ENCODE measurements around the gene KIF26B. TPM values are rescaled to one million over a fixed set of nuclear protein-coding genes. Genes with fewer than 3 reads are reported as not detected.

KIF26B gene
- total RNA-seq, 1 donor, result 0.54 TPM

DNA sequence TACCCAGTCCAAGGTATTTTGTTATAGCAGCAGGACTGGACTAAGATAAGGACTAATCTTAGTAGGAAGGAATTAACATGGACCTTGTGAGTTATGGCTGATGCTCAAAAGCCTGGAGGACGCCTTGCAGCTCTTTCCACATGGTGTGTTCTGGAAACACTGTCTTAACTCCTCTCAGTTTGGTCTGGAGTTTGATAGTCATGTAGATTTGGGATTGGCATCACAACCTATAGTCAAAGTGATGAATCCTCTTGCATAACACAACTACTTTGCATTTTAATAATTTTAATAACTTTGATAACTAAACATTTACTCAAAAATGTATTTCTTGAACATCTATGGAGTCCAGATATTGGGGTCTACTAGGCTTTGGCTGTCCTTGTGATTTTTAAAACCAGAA is 293.7 kb downstream of the KIF26B start:
- DNase-seq (ENCODE audit: low read depth in 2 of 3, low spot score in 2 of 3), result no peak

DNA sequence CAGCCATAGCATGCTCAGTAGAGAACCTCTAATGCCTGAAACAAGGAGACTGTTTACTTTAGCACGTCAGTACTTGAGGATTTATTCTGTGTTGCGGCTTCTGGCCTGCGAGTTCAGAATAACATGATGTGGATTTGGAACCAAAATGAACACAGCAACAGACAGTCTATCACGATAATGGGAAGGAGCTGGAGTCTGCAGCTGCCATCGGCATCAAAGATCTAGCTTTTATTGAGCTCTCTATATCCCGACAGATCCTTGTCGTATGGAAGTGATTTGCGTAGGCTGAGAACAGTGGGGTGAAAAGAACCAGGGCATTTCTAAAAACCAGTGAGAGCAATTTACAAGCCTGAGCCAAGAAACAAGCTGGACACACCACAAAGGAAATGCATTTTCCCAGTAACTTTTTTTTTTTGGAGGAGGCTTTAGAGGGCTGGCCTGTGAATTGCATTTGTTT is 294.2 kb downstream of the KIF26B start:
- DNase-seq (ENCODE audit: low read depth in 2 of 3, low spot score in 2 of 3), result no peak

DNA sequence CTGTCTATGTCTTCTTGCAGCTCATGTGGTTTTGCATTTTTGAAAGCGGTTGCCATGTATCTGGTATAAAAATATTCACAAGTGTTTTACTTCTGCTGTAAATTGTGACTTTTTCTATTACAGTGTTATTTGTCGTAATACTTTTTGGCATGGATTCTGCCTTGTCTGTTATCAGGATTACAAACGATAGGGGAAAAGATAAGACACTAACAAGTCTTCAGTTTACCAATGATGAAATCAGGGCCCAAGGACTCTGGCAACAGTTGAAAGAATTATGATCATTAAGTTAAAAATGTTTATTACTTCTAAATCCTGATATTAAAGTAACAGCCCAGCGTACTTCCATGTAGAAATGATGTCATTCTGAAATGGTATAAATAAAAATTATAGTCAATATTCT is 298.8 kb downstream of the KIF26B start:
- DNase-seq (ENCODE audit: low read depth in 2 of 3, low spot score in 2 of 3), result no peak

DNA sequence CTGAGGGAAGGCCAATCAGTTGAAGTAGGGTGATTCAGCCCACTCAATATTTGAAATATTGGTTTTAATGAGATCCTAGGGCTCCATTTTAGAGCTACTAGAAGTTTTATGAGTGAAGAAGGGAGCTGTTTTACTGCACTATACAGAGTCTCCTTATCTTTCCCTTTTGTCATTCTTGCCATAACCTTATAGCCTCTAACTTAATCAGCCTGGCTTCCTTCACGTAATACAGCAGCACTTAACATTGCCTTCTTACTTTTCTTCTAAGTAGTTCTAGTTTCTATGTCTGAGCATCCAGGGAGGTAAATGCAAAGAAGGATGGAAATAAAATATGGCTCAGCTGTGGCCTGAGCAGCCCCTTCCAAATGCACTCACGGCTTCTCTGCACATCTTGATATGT is 299.3 kb downstream of the KIF26B start:
- no peak for DNase-seq (ENCODE audit: low read depth in 2 of 3, low spot score in 2 of 3)

DNA sequence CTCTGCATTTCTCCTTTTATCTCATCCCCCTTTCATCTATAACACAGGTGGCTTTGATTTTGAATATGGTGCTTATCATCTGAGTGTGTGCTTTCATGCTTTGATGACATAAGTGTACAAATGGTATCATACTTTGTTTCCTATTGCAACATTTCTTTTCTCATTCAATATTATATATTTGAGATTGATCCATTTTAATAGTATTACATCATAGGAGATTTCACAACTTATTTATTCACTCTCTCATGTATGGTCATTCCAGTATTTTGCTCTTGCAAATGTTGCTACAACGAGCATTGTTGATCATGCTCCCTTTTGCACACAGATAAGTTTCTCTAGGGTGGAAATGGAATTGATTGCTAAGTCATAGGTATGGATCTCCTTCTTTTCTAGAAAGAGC is 302.8 kb downstream of the KIF26B start:
- no peak for DNase-seq (ENCODE audit: low read depth in 2 of 3, low spot score in 2 of 3)

DNA sequence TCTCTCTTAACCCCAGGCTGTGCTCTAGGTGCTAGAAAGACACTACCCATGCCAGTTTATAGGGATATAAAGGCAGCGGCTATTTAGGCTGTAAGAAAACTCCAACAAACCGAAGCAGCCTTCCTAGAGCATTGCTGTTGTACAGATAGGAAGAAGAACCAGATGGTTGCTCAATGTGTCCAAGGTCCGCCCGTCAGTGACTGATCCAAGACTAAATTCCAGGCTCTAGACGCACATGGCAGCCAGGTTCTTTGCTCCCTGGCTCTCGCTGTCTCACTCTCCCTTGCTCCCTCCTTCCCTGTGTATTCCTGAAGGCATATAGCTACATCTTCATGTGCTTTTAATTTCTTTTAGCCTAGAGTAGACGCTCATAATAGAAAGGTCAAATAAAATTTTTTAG is 303.4 kb downstream of the KIF26B start:
- no peak for DNase-seq (ENCODE audit: low read depth in 2 of 3, low spot score in 2 of 3)

DNA sequence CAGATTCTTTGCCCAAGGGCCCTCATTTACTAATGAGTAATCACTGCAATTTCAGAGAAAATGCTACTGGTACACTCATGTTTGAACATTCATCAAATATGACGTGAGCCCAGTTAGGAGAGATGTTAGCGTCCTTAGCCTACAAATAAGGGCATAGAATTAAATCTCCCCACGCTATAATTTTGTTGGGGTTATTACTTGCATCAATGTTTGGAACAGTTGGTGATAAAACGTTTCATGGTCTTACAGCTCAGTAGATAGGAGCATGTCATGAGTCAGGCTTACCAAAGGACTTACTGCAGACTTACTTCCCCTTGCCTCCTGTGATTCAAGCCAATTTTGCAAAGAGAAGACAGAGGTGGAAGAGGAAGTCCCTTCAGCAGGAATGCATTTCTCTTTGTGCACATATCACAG is 304.0 kb downstream of the KIF26B start:
- DNase-seq (ENCODE audit: low read depth in 2 of 3, low spot score in 2 of 3), result peak in 2 of 3 donors; percentile 31 to 69

DNA sequence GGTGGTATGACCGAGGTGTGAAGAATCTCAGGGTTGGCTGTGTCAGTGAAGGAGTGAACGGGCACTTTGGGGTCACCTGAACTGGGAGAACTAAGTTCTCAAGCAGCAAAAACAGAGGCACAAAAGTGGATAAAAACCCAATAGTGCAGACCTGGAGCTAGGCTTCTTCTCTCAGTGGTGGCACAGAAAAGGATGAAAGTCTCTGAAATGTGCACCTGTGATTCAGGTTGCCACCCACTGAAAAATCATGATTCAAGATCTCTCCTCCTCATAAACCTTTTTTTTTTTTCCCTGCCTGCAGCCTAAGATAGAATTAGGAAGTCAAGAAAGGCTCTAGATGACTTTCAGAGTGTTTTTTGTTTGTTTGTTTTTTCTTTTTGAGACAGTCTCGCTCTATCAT is 304.8 kb downstream of the KIF26B start:
- DNase-seq (ENCODE audit: low read depth in 2 of 3, low spot score in 2 of 3), result no peak

DNA sequence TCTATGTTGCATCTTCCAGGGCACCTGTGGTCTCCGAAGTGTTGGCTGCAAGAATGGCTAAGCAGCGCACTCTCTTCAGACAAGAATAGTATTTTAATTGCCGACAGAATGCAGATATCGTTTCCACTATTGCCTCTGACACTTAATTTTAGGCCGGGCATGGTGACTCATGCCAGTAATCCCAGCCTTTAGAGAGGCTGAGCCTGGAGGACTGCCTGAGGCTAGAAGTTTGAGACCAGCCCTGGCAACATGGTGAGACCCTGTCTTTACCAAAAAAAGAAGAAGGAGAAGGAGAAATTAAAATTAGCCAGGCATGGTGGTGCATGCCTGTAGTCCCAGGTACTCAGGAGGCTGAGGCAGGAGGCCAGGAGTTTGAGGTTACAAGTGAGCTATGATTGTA is 306.9 kb downstream of the KIF26B start:
- no peak for DNase-seq (ENCODE audit: low read depth in 2 of 3, low spot score in 2 of 3)

DNA sequence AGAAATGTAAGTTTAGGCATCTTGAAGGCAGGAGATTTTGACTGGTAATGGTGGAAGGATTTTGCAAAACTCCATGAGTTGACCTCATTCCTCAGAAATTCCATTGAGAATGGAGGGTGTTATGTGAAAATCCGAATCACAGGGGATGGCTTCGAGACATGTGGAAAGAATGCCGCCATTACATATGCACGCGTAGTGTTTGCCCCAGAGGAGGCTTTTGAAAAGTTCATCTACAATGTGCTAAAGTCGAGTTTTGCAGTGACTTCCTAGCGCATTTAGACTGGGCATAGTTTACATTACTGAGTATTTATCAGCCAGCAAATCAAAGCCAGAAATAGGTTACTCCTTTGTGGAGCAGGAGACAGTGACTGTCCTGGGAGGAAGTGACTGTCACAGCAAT is 307.4 kb downstream of the KIF26B start:
- DNase-seq (ENCODE audit: low read depth in 2 of 3, low spot score in 2 of 3), result no peak

DNA sequence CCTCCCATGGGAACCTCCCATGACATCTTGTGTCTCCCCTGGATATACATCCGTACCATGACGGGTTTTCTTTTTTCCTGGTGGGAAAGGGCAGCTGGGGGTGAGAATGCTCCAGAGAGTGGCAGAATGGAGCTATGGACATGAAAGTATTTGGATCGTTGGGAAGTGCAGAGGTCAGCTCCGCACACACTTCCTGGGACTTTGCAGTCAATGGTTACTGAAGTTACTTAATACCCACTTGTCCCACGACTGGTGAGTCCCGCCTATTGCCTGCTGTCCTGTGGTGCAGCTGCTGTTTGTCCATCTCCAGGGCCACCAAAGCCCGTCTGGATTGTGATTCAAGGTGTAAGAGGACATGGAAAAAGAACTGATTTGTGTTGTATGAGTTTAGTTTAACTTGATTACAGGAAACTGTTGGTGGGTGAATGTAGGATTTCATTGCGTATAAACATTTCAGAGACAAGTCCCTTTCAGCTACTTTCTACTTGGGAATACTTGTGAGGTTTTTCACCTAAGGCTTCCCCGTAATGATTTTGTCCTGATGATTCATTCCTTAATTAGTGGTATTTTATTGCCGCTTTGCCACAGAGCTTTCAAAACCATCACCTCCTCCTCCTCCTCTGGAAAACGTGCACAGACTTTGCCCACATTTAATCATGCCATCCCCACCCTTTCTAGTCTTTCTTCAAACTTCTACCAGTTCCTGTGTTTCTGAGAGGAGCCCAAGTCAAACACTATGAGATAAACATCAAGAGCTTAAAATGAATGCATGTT is 308.8 kb downstream of the KIF26B start:
- DNase-seq (ENCODE audit: low read depth in 2 of 3, low spot score in 2 of 3), result no peak

DNA sequence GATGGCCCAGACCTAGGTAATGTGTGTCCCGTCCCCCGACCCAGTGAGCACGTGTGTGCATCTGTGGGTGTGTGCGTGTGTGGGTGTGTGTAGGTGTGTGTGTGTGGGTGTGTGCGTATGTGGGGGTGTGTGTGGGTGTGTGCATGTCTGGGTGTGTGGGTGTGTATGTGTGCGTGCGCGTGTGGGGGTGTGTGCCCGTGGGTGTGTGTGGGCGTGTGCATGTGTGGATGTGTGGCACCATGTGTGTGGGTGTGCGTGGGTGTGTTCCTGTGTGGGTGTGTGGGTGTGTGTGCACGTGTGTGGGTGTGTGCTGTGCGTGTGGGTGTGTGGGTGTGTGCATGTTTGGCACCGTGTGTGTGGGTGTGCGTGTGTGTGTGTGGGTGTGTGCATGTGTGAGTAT is 309.5 kb downstream of the KIF26B start:
- DNase-seq (ENCODE audit: low read depth in 2 of 3, low spot score in 2 of 3), result no peak

DNA sequence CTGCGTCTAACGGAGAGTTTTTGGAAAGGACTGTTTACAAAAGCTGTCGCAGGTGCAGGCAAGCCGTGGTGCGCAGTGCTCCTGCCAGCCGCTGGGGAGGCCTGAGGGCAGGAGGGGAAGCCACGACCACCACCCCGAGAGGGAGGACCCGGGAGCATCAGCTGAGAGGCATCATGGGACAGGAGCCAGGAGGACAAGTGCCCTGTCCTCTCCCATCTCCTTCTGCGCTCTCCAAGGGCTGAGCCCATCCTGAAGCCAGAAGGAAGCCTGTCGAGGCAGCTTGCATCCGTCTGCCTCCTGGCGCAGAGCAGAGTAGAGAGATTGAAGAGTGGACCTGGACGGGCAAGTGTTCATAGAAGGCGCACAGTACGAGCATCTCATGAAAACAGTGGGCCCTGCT is 310.9 kb downstream of the KIF26B start:
- DNase-seq (ENCODE audit: low read depth in 2 of 3, low spot score in 2 of 3), result no peak

DNA sequence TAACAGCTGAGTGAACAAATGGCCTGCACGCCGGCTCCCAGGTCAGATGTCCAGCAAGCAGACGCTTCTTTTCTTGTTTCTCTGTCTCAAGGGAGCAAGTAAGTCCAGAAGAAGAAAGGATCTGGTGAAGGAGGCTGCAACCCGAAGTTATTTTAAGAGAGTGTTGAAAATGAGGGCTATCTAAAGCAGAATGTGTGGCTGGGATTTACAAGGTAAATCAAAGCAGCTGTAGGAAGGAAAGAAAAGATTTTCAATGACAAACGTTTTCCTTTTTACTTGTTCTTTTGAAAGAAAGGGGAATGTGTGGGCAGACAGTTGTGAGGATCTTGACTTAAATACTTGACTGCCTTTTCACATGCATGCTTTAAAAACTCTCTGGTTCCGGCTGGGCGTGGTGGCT is 311.5 kb downstream of the KIF26B start:
- DNase-seq (ENCODE audit: low read depth in 2 of 3, low spot score in 2 of 3), result no peak

DNA sequence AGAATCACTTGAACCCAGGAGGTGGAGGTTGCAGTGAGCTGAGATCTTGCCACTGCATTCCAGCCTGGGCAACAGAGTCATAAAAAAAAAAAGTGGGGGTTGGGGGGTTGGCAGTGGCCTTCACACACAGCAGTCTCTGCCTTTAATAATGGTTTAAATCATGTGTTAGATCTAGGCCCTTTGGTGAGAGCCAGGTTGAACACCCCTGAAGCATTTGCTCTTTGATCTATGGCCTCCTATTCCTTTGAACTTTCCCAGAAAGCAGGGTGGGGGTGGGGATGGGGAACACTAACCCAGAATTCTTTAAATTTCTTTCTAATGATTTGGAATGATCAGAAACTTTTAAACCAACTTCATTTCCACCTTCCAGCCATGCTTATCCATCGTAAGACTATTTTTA is 313.0 kb downstream of the KIF26B start:
- no peak for DNase-seq (ENCODE audit: low read depth in 2 of 3, low spot score in 2 of 3)

DNA sequence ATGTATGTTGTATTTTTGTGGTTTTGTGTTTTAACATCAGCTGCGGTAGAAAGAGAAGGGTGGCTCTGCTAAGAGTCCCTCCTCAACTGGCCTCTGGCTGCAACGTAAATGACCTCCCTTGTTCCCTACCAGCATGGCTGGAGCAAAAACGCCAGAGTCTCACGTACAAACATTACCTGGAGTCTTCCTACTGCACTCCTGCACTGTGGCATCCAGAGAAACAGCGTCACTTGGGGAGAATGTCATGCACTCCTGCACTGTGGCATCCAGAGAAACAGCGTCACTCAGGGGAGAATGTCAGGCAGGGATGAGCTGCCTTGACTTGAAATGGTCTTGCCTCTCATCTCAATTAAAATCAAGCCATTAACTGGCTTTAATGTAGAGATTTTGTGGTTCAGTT is 314.2 kb downstream of the KIF26B start:
- no peak for DNase-seq (ENCODE audit: low read depth in 2 of 3, low spot score in 2 of 3)

DNA sequence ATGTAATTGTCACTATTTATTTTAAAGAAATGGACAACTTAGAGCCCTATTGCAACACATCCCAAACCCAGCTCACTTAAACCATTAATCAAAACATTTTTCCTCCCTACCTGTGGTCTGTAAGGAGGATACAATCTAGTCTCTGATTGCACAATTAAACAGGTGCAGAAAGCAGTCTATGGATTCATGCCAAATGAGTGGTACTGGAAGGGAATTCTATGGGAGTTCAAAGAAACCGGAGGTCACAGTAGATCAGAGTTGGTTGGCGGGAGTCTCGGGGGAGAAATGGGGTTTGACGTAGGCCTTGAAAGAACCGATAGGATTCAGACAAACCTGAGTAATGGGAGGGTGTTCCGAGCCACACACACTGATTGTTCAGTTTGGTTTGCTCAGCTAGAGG is 314.9 kb downstream of the KIF26B start:
- DNase-seq (ENCODE audit: low read depth in 2 of 3, low spot score in 2 of 3), result no peak

DNA sequence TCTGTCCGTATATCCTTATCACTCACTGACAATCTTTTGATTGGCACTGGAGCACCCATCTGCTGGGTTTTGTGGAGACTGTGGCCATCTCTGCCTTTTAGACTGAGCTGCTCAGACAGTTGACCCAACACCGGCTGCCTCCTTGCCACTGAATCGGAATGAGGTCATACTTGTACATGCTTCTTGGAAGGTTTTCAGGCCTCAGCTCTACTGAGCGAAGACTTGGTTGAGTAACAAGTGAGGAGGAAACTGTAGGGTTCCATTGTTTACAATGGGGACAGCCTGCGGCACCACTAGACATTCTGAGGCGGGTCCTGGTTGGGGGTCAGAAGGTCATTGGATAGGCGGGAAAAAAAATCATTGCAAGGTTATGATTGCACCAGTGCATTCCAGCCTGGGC is 320.3 kb downstream of the KIF26B start:
- no peak for DNase-seq (ENCODE audit: low read depth in 2 of 3, low spot score in 2 of 3)

DNA sequence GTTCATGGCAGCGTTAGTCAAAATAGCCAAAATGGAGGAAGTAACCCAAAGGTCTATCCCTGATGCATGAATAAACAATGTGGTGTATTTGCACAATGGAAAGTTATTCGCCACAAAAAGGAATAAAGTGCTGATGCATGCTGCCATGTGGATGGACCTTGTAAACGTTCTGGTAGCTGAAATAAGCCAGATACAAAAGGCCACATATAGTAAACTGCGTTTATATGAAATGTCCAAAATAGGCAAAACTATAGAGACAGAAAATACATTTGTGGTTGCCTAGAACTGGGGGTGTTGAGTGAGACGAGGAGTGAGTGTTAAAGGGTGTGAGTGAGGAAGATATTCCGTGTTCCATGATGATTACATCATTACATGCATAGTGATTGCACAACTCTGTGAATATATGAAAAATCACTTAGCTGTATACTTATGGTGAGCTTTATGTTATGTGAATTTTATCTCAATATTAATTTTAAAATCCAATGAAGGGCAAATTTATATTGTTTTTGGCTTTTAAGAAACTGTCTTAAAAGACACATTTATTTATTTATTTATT is 321.3 kb downstream of the KIF26B start:
- no peak for DNase-seq (ENCODE audit: low read depth in 2 of 3, low spot score in 2 of 3)

DNA sequence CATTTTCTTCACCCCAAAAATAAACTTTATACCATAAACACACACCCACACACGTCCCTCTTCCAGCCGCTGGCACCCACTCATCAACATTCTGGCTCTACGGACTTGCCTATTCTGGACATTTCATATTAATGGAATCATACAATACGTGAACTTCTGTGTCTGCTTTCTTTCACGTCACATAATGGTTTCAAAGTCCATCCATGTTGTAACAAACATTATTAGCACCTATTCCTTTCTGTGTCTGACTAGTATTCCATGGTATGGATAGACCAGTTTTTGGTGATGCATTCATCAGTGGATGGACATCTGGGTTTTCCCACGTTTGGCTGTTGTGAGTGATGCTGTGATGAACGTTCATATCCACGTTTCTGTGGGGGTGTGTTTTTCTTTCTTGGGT is 323.2 kb downstream of the KIF26B start:
- DNase-seq (ENCODE audit: low read depth in 2 of 3, low spot score in 2 of 3), result no peak

DNA sequence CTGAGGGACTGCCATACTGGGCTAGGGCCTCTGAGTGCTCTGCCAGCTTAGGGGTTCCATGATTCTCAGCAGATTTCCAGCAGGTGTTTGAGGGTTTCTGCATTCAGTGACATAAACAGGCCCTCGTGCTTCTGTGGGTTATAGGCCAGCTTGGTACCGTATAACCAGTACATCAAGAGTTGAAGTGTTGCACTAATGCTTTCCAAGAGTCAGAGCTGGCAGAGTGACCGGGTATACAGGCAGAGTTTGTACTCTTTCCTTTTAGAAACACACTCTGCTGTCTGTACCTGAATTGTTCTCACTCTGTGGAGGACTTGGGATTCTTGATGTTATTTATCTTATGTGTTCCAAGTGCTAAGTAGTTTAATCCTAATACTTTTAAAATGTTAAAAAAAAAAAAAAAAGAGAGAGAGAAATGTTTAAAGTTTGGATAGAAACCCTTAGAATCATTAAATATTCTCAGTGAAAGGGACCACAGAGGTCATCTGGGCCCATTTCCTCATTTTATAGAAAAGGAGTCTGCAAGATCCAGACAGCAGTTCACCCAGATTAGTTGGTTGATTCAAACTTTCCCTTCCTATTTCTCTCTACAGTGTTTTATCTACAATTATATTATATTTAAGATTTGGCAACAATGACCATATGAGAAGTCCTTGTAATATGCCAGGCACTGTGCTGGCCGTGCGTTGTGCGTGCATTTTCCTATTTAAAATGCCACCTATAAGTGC is 325.8 kb downstream of the KIF26B start:
- DNase-seq (ENCODE audit: low read depth in 2 of 3, low spot score in 2 of 3), result no peak

DNA sequence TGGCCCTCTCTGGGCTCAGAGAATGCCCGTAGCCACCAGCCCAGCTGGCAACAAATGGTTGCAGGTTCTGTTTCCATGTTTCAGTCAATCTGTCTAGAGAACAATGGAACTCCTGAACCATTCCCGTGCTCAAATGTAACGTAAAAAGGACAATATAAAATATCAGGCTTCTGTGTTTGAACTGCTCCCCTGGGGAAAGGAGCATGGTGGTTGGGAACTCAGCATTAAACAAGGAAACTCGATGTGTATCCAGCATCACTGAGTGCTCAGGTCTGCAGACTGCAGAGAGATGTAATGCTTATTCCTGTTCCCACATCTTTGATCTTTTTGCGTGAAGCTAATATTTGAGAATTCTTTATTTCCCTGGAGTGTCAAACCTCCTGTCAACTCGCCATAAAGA is 326.5 kb downstream of the KIF26B start:
- no peak for DNase-seq (ENCODE audit: low read depth in 2 of 3, low spot score in 2 of 3)

All from hematopoietic multipotent progenitor cell (in vitro differentiated cells).